CD8-positive, alpha-beta memory T cell (primary cell): ENCODE measurements around the gene OGA. TPM values are rescaled to one million over a fixed set of nuclear protein-coding genes. Genes with fewer than 3 reads are reported as not detected.
A peak's percentile ranks its signal among the peaks of the same experiment; 100 is the strongest.

Experiments
- CTCF ChIA-PET: fragments of 350-600 bp; sonication (Branson Sonifier 250); formaldehyde crosslinking; loops from one replicate; lab custom pipeline; 2021; ENCODE audit warnings: antibody characterized with exemption; lab: Charles Lee
- POLR2A ChIA-PET: fragments of 350-600 bp; sonication (Branson Sonifier 250); formaldehyde crosslinking; loops from one replicate; lab custom pipeline; 2021; ENCODE audit warnings: antibody characterized with exemption; lab: Charles Lee
- DNase-seq, 5 donors: peaks; one replicate each; pipeline versions ENCODE4 v3.0.0 to v3.0.0-alpha.2; 2020 to 2022; ENCODE audit warnings: mixed read lengths in 1 of 5
- H3K27ac ChIP-seq: one replicate; pipeline ENCODE4 v1.7.0; 2013; ENCODE audit warnings: low read depth, mild to moderate bottlenecking, low read length, moderate library complexity
- H3K27me3 ChIP-seq: 2 replicates; pipeline ENCODE4 v1.7.0; 2013; ENCODE audit warnings: low read length, mild to moderate bottlenecking; ENCODE audit not compliant: insufficient read depth, poor library complexity, severe bottlenecking
- H3K36me3 ChIP-seq: 2 replicates; pipeline ENCODE4 v1.7.0; 2013; ENCODE audit warnings: mild to moderate bottlenecking, low read length, moderate library complexity; ENCODE audit not compliant: insufficient read depth
- H3K4me1 ChIP-seq: 2 replicates; pipeline ENCODE4 v1.7.0; 2013; ENCODE audit warnings: mild to moderate bottlenecking, low read length, moderate library complexity; ENCODE audit not compliant: insufficient read depth
- H3K4me3 ChIP-seq: 2 replicates; pipeline ENCODE4 v1.7.0; 2013; ENCODE audit warnings: mild to moderate bottlenecking, low read length
- H3K9me3 ChIP-seq: 2 replicates; pipeline ENCODE4 v1.7.0; 2013; ENCODE audit warnings: mild to moderate bottlenecking, low read length
- H3K27ac Mint-ChIP-seq, 8 donors: one replicate each; pipeline ENCODE4 v1.8.0; 2020 to 2021; ENCODE audit warnings: mixed read lengths in 8 of 8, mild to moderate bottlenecking in 6 of 8, inconsistent platforms in 3 of 8, moderate library complexity in 3 of 8
- H3K27me3 Mint-ChIP-seq, 2 donors: one replicate each; pipeline ENCODE4 v1.8.0; 2020 to 2021; ENCODE audit warnings: mixed read lengths in 2 of 2, mild to moderate bottlenecking in 1 of 2, moderate library complexity in 1 of 2
- H3K36me3 Mint-ChIP-seq, 3 donors: one replicate each; pipeline ENCODE4 v1.8.0; 2020 to 2021; ENCODE audit warnings: mixed read lengths in 3 of 3, inconsistent platforms in 1 of 3, mild to moderate bottlenecking in 1 of 3
- H3K4me1 Mint-ChIP-seq, 3 donors: one replicate each; pipeline ENCODE4 v1.8.0; 2020 to 2021; ENCODE audit warnings: mixed read lengths in 3 of 3, inconsistent platforms in 1 of 3, mild to moderate bottlenecking in 1 of 3
- H3K4me3 Mint-ChIP-seq, 7 donors: one replicate each; pipeline ENCODE4 v1.8.0; 2020 to 2021; ENCODE audit warnings: mixed read lengths in 7 of 7, mild to moderate bottlenecking in 6 of 7, moderate library complexity in 4 of 7, inconsistent platforms in 2 of 7
- H3K9me3 Mint-ChIP-seq, 5 donors: one replicate each; pipeline ENCODE4 v1.8.0; 2020 to 2022; ENCODE audit warnings: mixed read lengths in 5 of 5, mild to moderate bottlenecking in 3 of 5, moderate library complexity in 2 of 5, inconsistent platforms in 1 of 5
- polyA plus RNA-seq: library from polyadenylated mRNA; unstranded; fragments of 300-500 nt; fragmentation: Illumina TruSeq; gene quantifications from one replicate; pipeline ENCODE4 v1.2.3, GENCODE V29; 2021
- total RNA-seq, 2 experiments: library from RNA; stranded (reverse); gene quantifications; one replicate each; pipeline ENCODE4 v1.2.3, GENCODE V29; 2021

OGA gene
- total and polyA plus RNA-seq, 3 experiments from 2014 or later: 45.7 to 109 (median 95.8) TPM

GRCh38 chr10:101778151-101778780 lies 40.0 kb downstream of the OGA start:
- Mint-ChIP-seq H3K36me3 (peaks cover 0 to 4% (median 1%) of the 10 kb centered on the region in 3 donors), H3K4me3 (peak overlapping the region; percentile 3 to 81 (median 73)), H3K27me3 (peaks cover 34 to 47% of the 10 kb centered on the region in 2 donors), H3K4me1 (peaks cover 47 to 79% (median 51%) of the 10 kb centered on the region in 3 donors), H3K27ac (no peak overlapping the region), H3K9me3 (no peaks in the 10 kb centered on the region)
- ChIA-PET CTCF (interaction anchor here (1.0 to 3.5 kb wide), 7 partner anchors 9 to 231 kb away, joined by 3 to 18 read pairs (median 3); partner anchors contain the start of genes DPCD, OGA and POLL), POLR2A (no interaction called here)
- no peaks in the 10 kb centered on the region for H3K9me3 ChIP-seq
- no peaks in the 10 kb centered on the region for H3K36me3 ChIP-seq
- peaks cover 42% of the 10 kb centered on the region for H3K27me3 ChIP-seq
- peak in 1 of 5 donors; percentile 41 for DNase-seq
- H3K27ac ChIP-seq: no peak overlapping the region
- peaks cover 48% of the 10 kb centered on the region for H3K4me1 ChIP-seq
- H3K4me3 ChIP-seq: no peak overlapping the region

- H3K4me1 ChIP-seq: peaks cover 46% of the 10 kb centered on the region
- no peaks in the 10 kb centered on the region for H3K9me3 ChIP-seq
- H3K27me3 ChIP-seq: peaks cover 48% of the 10 kb centered on the region
- Mint-ChIP-seq H3K27ac (peak overlapping the region in 1 of 8 donors; percentile 14), H3K36me3 (peaks cover 0 to 1% (median 0%) of the 10 kb centered on the region in 3 donors), H3K27me3 (peaks cover 38 to 53% of the 10 kb centered on the region in 2 donors), H3K4me1 (peaks cover 41 to 74% (median 47%) of the 10 kb centered on the region in 3 donors), H3K9me3 (no peaks in the 10 kb centered on the region), H3K4me3 (peak overlapping the region; percentile 3 to 82 (median 32))
- CTCF ChIA-PET: interaction anchor here (1.4 to 1.5 kb wide), 2 partner anchors 10 to 18 kb away, joined by 3 to 4 read pairs; no protein-coding TSS in a partner anchor
- POLR2A ChIA-PET: no interaction called here
- H3K4me3 ChIP-seq: no peak overlapping the region
- H3K27ac ChIP-seq: no peak overlapping the region
- H3K36me3 ChIP-seq: no peaks in the 10 kb centered on the region
- no peak for DNase-seq
Measured at GRCh38 chr10:101777619-101778145, 40.6 kb downstream of the OGA start.

GRCh38 chr10:101776161-101776817 lies 42.0 kb downstream of the OGA start:
- Mint-ChIP-seq H3K27ac (no peak overlapping the region), H3K4me3 (peak overlapping the region in 5 of 7 donors; percentile 30 to 63 (median 54)), H3K27me3 (peaks cover 48 to 66% of the 10 kb centered on the region in 2 donors), H3K36me3 (peaks cover 0 to 1% (median 0%) of the 10 kb centered on the region in 3 donors), H3K4me1 (peaks cover 32 to 60% (median 33%) of the 10 kb centered on the region in 3 donors), H3K9me3 (no peaks in the 10 kb centered on the region)
- no peaks in the 10 kb centered on the region for H3K9me3 ChIP-seq
- peaks cover 33% of the 10 kb centered on the region for H3K4me1 ChIP-seq
- H3K36me3 ChIP-seq: no peaks in the 10 kb centered on the region
- H3K27me3 ChIP-seq: peaks cover 52% of the 10 kb centered on the region
- DNase-seq: no peak
- H3K27ac ChIP-seq: no peak overlapping the region
- no peak overlapping the region for H3K4me3 ChIP-seq
- CTCF ChIA-PET: no interaction called here
- POLR2A ChIA-PET: no interaction called here

GRCh38 chr10:101775273-101776160 lies 42.7 kb downstream of the OGA start, which contains the start of gene FGF8:
TSS of gene FGF8 (minus strand) at chr10:101776114. CDS start at chr10:101775900, 214 bp downstream.
- no peaks in the 10 kb centered on the region for H3K9me3 Mint-ChIP-seq
- H3K27me3 Mint-ChIP-seq: peaks cover 48 to 69% of the 10 kb centered on the region in 2 donors
- Histone ChIP-seq H3K9me3 (no peaks in the 10 kb centered on the region), H3K27me3 (peaks cover 52% of the 10 kb centered on the region), H3K4me3 (no peak within 1 kb of the TSS), H3K4me1 (peaks cover 26% of the 10 kb centered on the region), H3K36me3 (no peaks in the 10 kb centered on the region), H3K27ac (no peak within 1 kb of the TSS)
- POLR2A ChIA-PET: interaction anchor here (1.2 kb wide), 1 partner anchor 43 kb away, joined by 3 read pairs; the partner anchor contains the start of gene OGA
- peaks cover 27 to 54% (median 29%) of the 10 kb centered on the region in 3 donors for H3K4me1 Mint-ChIP-seq
- H3K4me3 Mint-ChIP-seq: peak within 1 kb of the TSS; percentile 13 to 66 (median 61)
- peaks cover 0 to 1% (median 0%) of the 10 kb centered on the region in 3 donors for H3K36me3 Mint-ChIP-seq
- no peak for DNase-seq
- H3K27ac Mint-ChIP-seq: no peak within 1 kb of the TSS
- CTCF ChIA-PET: interaction anchor here (1.7 kb wide), 1 partner anchor 61 kb away, joined by 5 read pairs; no protein-coding TSS in a partner anchor

- Histone ChIP-seq H3K36me3 (no peaks in the 10 kb centered on the region), H3K4me3 (no peak overlapping the region), H3K27me3 (peaks cover 52% of the 10 kb centered on the region), H3K9me3 (no peaks in the 10 kb centered on the region), H3K4me1 (peaks cover 20% of the 10 kb centered on the region), H3K27ac (no peak overlapping the region)
- no peak for DNase-seq
- Mint-ChIP-seq H3K9me3 (no peaks in the 10 kb centered on the region), H3K36me3 (peaks cover 0 to 1% (median 0%) of the 10 kb centered on the region in 3 donors), H3K4me1 (peaks cover 25 to 47% (median 25%) of the 10 kb centered on the region in 3 donors), H3K4me3 (peak overlapping the region; percentile 46 to 73 (median 58)), H3K27ac (peak overlapping the region in 1 of 8 donors; percentile 47), H3K27me3 (peaks cover 48 to 69% of the 10 kb centered on the region in 2 donors)
- ChIA-PET CTCF (interaction anchor here (1.7 kb wide), 1 partner anchor 61 kb away, joined by 5 read pairs; no protein-coding TSS in a partner anchor), POLR2A (interaction anchor here (0.6 to 1.2 kb wide), 2 partner anchors 43 to 95 kb away, joined by 3 read pairs; partner anchors contain the start of gene OGA)
Measured at GRCh38 chr10:101774589-101775272, 43.5 kb downstream of the OGA start.

GRCh38 chr10:101773923-101774588 lies 44.2 kb downstream of the OGA start:
- POLR2A ChIA-PET: interaction anchor here (0.6 to 1.2 kb wide), 2 partner anchors 44 to 94 kb away, joined by 3 read pairs; partner anchors contain the start of gene OGA
- Histone ChIP-seq H3K27me3 (peaks cover 52% of the 10 kb centered on the region), H3K36me3 (no peaks in the 10 kb centered on the region), H3K4me1 (peaks cover 13% of the 10 kb centered on the region), H3K9me3 (no peaks in the 10 kb centered on the region), H3K27ac (no peak overlapping the region), H3K4me3 (no peak overlapping the region)
- peaks cover 22 to 40% (median 22%) of the 10 kb centered on the region in 3 donors for H3K4me1 Mint-ChIP-seq
- peak overlapping the region in 5 of 7 donors; percentile 5 to 73 (median 44) for H3K4me3 Mint-ChIP-seq
- H3K36me3 Mint-ChIP-seq: peaks cover 0 to 1% (median 0%) of the 10 kb centered on the region in 3 donors
- DNase-seq: no peak
- H3K27ac Mint-ChIP-seq: no peak overlapping the region
- H3K9me3 Mint-ChIP-seq: no peaks in the 10 kb centered on the region
- peaks cover 47 to 71% of the 10 kb centered on the region in 2 donors for H3K27me3 Mint-ChIP-seq
- CTCF ChIA-PET: interaction anchor here (1.1 to 6.1 kb wide), 5 partner anchors 7 to 114 kb away, joined by 3 to 27 read pairs (median 5); no protein-coding TSS in a partner anchor
